UCSD-AML1 (cell line): ENCODE data around the gene PLCZ1.
A peak's percentile ranks its signal among the peaks of the same experiment; 100 is the strongest.
"Not testable (repeated sequence)": the region's sequence is repeated elsewhere in the genome, so short reads cannot be mapped to it uniquely, and the experiment has no call there.

Experiments used
- DNase-seq: peaks from one replicate; lab custom pipeline; 2025; ENCODE audit not compliant: unreplicated experiment; lab: John Stamatoyannopoulos, UW

The PLCZ1 gene

DNA sequence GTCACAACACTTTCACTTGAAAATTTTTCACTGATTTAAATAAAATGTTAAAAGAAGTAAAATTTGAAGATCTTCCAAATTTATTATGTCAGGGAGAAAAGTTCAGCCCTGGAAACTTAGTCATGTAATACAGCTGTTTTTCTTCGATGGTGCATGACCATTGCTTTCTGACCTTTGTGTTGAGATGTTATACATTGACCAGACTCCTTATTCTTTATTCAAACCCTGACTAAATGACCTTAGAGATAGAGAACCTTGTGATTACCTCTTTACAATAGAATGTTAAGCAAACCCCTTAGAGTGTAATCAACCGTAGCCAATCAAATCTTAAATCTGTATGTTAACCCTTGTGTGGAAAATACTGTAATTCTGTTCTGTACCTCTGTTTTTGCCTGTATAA, 34.5 kb downstream of the PLCZ1 start:
- DNase-seq, result no peak

GRCh38 chr12:18700271-18700670, 37.5 kb downstream of the PLCZ1 start:
- DNase-seq, result no peak

- DNase-seq, result no peak
Observed at GRCh38 chr12:18696971-18697602, 40.7 kb downstream of the PLCZ1 start.

GRCh38 chr12:18693986-18694385, 43.8 kb downstream of the PLCZ1 start:
- not testable (repeated sequence) for DNase-seq

DNA sequence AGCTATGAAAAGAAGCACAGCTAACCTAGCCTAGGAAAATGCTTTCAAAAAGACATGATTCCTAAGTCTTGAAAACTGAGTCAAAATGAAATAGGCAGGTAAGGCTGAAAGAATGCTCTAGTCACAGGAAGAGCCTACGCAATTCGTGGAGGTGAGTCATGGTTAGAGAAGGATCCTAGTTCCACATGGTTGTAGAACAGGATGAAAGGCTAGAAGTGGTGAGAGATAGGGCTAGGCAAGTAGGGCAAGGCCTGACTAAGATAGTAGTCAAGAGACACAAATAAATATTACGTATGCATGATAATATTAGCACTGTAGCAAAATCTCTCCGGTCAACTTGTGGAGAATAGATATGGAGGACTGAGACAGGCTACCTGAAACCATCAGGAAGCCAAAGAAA, 47.2 kb downstream of the PLCZ1 start:
- DNase-seq, result no peak

GRCh38 chr12:18689771-18690170, 48.0 kb downstream of the PLCZ1 start:
- no peak for DNase-seq

DNA sequence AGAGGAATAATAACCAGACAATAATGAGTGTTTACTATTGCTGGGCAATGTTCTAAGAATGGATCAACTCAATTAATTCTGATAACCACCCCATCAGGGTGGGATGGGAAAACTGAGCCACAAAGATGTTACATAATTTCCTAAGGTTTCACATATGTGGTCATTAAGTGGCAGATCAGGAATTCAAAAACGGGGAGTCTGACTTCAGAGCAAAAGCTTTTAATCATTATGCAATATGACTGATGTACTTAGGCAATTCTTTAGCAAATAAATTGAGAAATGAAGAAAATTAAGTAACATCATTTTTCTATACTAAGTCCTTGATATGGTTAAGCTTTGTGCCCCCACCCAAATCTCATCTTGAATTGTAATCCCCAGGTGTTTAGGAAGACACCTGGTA, 53.4 kb downstream of the PLCZ1 start:
- DNase-seq, result no peak

DNA sequence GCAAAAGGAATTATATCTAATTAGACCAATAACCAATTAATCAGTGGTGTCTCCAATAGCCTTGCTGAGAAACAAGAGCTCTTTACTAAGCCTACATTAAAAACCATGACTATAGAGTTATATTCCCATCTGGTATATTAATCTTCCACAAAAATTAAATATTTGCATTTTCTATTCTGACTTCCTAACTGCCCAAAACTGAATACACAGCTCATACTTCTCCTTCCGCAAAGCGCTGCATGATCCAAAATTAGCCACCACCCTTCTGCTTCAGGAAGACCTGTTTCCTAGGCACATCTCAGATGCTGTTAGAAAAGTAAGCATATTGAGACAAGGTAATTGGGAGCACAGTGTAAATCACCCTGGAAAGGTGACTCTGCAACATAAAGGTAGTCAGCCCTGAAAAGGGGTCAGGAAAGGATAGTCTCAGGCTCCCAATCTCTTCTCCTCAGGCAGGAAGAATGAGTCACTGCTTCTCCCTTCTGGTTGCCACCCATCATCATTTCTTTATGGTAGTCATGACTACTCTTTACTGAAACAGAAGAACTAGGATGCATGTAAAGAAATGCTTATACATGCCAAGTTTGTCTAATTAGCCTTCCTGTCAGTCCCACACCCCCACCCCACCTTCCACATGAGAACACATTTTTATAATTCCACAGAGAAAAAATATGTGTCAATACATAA, 54.3 kb downstream of the PLCZ1 start:
- peak; percentile 10 for DNase-seq

DNA sequence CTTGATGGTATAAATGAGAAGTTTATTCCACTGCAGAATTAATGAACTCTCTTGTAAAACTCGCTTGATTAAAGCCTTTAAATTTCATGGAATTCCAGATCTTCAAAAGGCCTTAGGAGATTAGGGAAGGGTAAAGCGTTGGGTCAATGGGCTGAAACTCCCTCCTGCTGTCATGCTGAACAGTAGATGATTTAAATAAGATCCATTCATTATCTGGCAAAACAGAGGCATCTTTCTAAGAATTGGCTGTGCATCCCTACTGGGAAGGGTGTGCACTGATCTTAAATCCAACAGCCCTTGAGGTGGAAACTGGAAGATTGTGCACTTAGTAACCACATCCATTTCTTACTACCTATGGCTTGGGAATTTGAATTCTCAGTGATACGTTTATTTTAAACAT, 56.0 kb downstream of the PLCZ1 start:
- no peak for DNase-seq

GRCh38 chr12:18676996-18677588, 60.7 kb downstream of the PLCZ1 start:
- no peak for DNase-seq

GRCh38 chr12:18676141-18676540, 61.7 kb downstream of the PLCZ1 start:
- no peak for DNase-seq

DNA sequence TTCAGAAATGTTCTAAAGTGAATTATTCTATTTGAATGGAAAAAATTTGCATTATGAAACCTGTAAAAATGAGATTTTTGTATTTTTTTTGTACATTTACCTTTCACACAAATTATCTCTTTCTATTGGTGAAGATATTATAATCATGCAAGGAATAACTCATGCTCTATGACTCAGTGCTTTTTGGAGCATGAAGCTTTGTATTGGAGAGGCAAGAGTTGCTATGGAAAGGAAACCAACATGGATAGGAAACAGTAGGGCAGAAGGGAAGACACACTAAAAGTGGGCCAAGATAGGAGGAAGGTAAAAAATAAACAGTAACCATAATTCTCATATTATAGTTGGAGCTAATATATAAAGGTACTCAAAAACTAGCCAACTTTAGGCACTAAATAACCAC, 79.0 kb downstream of the PLCZ1 start:
- no peak for DNase-seq

- DNase-seq, result no peak
Observed at GRCh38 chr12:18658179-18658578, 79.6 kb downstream of the PLCZ1 start.

GRCh38 chr12:18655351-18655750, 82.5 kb downstream of the PLCZ1 start:
- DNase-seq, result no peak

GRCh38 chr12:18653465-18653864, 84.3 kb downstream of the PLCZ1 start:
- DNase-seq, result no peak

DNA sequence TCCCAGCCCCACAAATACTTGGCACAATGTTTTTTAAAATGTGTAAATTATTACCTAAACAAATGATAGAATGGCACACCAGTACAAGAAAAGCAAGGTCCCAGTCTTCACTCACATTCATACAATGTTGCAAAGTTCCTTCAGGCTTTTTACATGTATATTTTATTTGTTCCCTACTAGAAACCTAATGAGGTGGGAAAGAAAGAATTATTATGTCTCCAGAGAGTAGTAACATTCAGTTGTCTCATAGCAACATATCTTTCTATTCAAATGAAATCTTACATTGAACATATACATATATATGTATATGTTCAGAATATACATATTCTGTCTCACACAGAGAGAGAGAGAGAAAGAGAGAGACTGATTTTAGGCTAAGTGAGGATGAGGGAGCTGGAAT, 85.2 kb downstream of the PLCZ1 start:
- DNase-seq, result no peak

DNA sequence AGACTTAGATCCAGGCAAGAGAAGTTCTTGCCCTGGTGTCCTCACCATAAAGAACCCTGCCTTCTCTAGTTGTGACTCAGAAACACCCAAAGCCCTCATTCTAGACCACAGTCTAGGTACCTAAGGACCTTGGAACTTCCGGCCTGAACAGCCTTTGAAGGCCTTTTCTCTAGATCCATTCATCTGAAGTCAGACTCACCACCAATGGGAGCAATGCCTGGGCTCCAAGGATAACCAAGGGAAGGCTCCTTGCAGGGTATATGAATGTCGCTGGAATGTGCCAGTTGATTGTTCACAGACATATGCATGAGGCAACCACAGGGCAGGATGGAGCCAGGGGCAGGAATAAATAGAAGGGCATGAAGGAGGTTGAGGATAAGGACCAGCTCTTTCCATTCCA, 86.3 kb downstream of the PLCZ1 start:
- no peak for DNase-seq

DNA sequence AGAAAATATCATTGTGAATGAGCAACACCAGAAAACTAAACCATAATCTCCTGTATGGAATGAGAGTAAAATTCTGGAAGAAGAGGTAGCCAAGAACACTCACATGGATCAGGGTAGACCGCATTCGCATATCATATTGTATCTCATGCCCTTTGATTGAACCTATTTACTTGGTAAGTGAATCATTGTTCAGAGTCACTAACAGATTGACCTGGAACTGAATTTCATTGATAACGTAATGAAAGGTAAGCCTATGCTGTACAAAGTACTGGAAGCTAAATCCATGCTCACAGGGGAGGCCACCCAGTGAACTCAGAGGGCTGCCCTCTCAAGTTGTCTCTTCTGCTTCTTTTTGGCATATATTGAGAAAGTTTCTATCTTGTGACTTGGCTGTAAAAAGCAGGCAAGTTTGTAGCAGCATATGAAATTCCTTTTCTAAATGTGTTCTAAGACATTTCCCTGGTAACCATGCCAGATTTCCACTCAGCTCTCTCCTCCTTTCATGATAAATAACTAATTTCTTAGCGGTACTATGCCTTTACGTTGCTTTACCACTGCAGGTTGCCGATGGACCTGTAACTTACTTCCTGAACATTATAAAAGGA, 91.4 kb downstream of the PLCZ1 start:
- DNase-seq, result no peak

DNA sequence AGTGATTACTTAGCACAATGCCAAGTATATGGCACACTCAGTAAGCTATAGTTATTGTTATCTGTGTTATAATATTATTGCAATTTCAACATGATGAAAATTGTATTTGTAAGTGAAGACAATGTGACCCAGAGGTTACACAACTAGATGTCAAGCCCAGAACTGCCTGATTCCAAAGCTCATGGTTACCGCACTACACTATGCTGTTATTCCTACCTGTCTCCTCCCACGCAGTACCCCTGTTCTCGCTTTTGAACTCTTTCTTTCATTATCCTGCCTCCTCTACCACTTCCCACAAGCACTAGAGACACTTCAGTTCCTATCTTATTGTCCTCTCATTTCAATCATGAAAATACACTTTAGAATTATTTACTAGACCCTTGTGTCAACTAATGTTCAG, 93.2 kb downstream of the PLCZ1 start:
- no peak for DNase-seq

- no peak for DNase-seq
Observed at GRCh38 chr12:18643681-18644080, 94.1 kb downstream of the PLCZ1 start.

- DNase-seq, result no peak
Observed at GRCh38 chr12:18640321-18640955, 97.4 kb downstream of the PLCZ1 start.

- no peak for DNase-seq
Observed at GRCh38 chr12:18634382-18634781, 103.4 kb downstream of the PLCZ1 start.
